A549 (cell line): ENCODE data around the gene HYAL3.
"Not testable (repeated sequence)": the region's sequence is repeated elsewhere in the genome, so short reads cannot be mapped to it uniquely, and the experiment has no call there.

Source experiments
- CBX8 ChIP-seq: fragments of 200-600 bp; sonication (generic); IDR thresholded peaks from 2 replicates; pipeline ENCODE4 v1.6.1; 2016
- CHD4 ChIP-seq: fragments of 200-600 bp; sonication (generic); IDR thresholded peaks from 2 replicates; pipeline ENCODE4 v1.6.1; 2016; ENCODE audit warnings: antibody characterized with exemption, mild to moderate bottlenecking, borderline replicate concordance
- CTCF ChIP-seq: fragments of >200 bp; sonication (Bioruptor Twin); formaldehyde crosslinking; IDR thresholded peaks from 3 replicates; pipeline ENCODE4 v1.5.1; 2016
- EHMT2 ChIP-seq: fragments of 200-600 bp; sonication (generic); IDR thresholded peaks from 2 replicates; pipeline ENCODE4 v1.6.1; 2016; ENCODE audit warnings: antibody characterized with exemption, low read depth, mild to moderate bottlenecking, moderate library complexity
- JUNB ChIP-seq: fragments of >200 bp; sonication (Bioruptor Twin); formaldehyde crosslinking; IDR thresholded peaks from 2 replicates; pipeline ENCODE4 v1.6.1; 2016
- KDM5A ChIP-seq: fragments of 200-600 bp; sonication (generic); IDR thresholded peaks from 2 replicates; pipeline ENCODE4 v1.6.1; 2016; ENCODE audit warnings: antibody characterized with exemption, mild to moderate bottlenecking
- POLR2A ChIP-seq: IDR thresholded peaks from 2 replicates; pipeline ENCODE4 v1.6.1; 2012; ENCODE audit warnings: mild to moderate bottlenecking, low read length
- POLR2AphosphoS2 ChIP-seq: conservative IDR thresholded peaks from 2 replicates; pipeline ENCODE4 v1.6.1; 2012; ENCODE audit warnings: low read length, improper control_type of control experiment, inconsistent platforms
- SMC3 ChIP-seq: fragments of >200 bp; sonication (Bioruptor Twin); formaldehyde crosslinking; IDR thresholded peaks from 3 replicates; pipeline ENCODE4 v1.6.1; 2018; ENCODE audit warnings: inconsistent platforms
- TF ChIP-seq, protein P1 (sequence below): fragments of 250-450 bp; sonication (Bioruptor Pico); IDR thresholded peaks from 2 replicates; pipeline ENCODE4 v1.5.0; 2021; ENCODE audit warnings: mild to moderate bottlenecking, moderate library complexity, borderline replicate concordance

GRCh38 chr3:50262200-50262599, 37.0 kb downstream of the HYAL3 start:
- not testable (repeated sequence) for TF ChIP-seq CTCF, CBX8, POLR2A, POLR2AphosphoS2, KDM5A, JUNB, CHD4, EHMT2, SMC3
- TF ChIP-seq, protein P1, sequence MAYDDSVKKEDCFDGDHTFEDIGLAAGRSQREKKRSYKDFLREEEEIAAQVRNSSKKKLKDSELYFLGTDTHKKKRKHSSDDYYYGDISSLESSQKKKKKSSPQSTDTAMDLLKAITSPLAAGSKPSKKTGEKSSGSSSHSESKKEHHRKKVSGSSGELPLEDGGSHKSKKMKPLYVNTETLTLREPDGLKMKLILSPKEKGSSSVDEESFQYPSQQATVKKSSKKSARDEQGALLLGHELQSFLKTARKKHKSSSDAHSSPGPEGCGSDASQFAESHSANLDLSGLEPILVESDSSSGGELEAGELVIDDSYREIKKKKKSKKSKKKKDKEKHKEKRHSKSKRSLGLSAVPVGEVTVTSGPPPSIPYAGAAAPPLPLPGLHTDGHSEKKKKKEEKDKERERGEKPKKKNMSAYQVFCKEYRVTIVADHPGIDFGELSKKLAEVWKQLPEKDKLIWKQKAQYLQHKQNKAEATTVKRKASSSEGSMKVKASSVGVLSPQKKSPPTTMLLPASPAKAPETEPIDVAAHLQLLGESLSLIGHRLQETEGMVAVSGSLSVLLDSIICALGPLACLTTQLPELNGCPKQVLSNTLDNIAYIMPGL (CRISPR knock-in tag) = not testable (repeated sequence)
